H1 (cell line): Measurements from ENCODE around the gene ATP9B. TPM values are rescaled to one million over a fixed set of nuclear protein-coding genes. Genes with fewer than 3 reads are reported as not detected.

Source experiments
- CTCF ChIA-PET: fragments of 300-600 bp; sonication (Branson Sonifier 250); formaldehyde crosslinking; loops from one replicate; lab custom pipeline; 2021; ENCODE audit not compliant: partially characterized antibody; lab: Charles Lee
- POLR2A ChIA-PET: fragments of 300-600 bp; sonication (Branson Sonifier 250); formaldehyde crosslinking; loops from one replicate; lab custom pipeline; 2021; ENCODE audit warnings: inconsistent platforms; ENCODE audit not compliant: partially characterized antibody; lab: Charles Lee
- DNase-seq, 2 experiments: peaks; one replicate each; pipeline versions ENCODE4 v3.0.0 to v3.0.0-alpha.2; 2010 to 2022; ENCODE audit warnings: low spot score in 2 of 2, low read depth in 1 of 2, mixed read lengths in 1 of 2
- FAIRE-seq: peaks from 2 replicates; lab custom pipeline; 2011; peaks lifted over from hg19 to GRCh38; lab: Jason Lieb, UNC
- H2AFZ ChIP-seq: 2 replicates; pipeline ENCODE4 v1.8.1; 2012; ENCODE audit warnings: low read length, inconsistent platforms
- H2AK5ac ChIP-seq: 2 replicates; pipeline ENCODE4 v1.6.1; 2013; ENCODE audit warnings: low read depth, low read length
- H2BK120ac ChIP-seq: replicated peaks from 2 replicates; pipeline ENCODE3; 2013; ENCODE audit warnings: low read depth, low read length, inconsistent platforms
- H2BK12ac ChIP-seq: 2 replicates; pipeline ENCODE4 v1.6.1; 2013; ENCODE audit warnings: low read depth, low read length
- H2BK15ac ChIP-seq: 2 replicates; pipeline ENCODE4 v1.6.1; 2013; ENCODE audit warnings: low read length
- H2BK20ac ChIP-seq: 2 replicates; pipeline ENCODE4 v1.6.1; 2013; ENCODE audit warnings: low read length
- H2BK5ac ChIP-seq: 2 replicates; pipeline ENCODE4 v1.6.1; 2013; ENCODE audit warnings: low read depth, low read length
- H3K14ac ChIP-seq: 2 replicates; pipeline ENCODE4 v1.6.1; 2013; ENCODE audit warnings: inconsistent platforms; ENCODE audit not compliant: insufficient read length
- H3K18ac ChIP-seq: 2 replicates; pipeline ENCODE4 v1.6.1; 2013; ENCODE audit warnings: low read length; ENCODE audit errors: extremely low read depth
- H3K23ac ChIP-seq: 2 replicates; pipeline ENCODE4 v1.6.1; 2013; ENCODE audit warnings: inconsistent platforms; ENCODE audit not compliant: insufficient read length
- H3K23me2 ChIP-seq: 2 replicates; pipeline ENCODE4 v1.6.1; 2013; ENCODE audit warnings: low read depth, low read length
- H3K27ac ChIP-seq: 2 replicates; pipeline ENCODE4 v1.6.1; 2011; ENCODE audit warnings: low read depth, low read length, inconsistent platforms
- H3K27me3 ChIP-seq, 4 experiments: replicated peaks in 1 of 4; 1 replicate in 1 of 4; 2 replicates in 3 of 4; pipeline versions ENCODE4 v1.6.1 to v1.8.1; 2011 to 2013; ENCODE audit warnings: low read length in 3 of 4, mild to moderate bottlenecking in 3 of 4, inconsistent platforms in 2 of 4, mixed read lengths in 2 of 4, moderate library complexity in 1 of 4; ENCODE audit not compliant: control insufficient read depth in 3 of 4, insufficient read depth in 3 of 4; ENCODE audit errors: extremely low read depth in 1 of 4
- H3K36me3 ChIP-seq, 4 experiments: 2 replicates each; pipeline versions ENCODE4 v1.6.1 to v1.8.1; 2011 to 2013; ENCODE audit warnings: mild to moderate bottlenecking in 4 of 4, low read length in 3 of 4, moderate library complexity in 2 of 4, control low read depth in 1 of 4, inconsistent platforms in 1 of 4; ENCODE audit not compliant: insufficient read depth in 4 of 4, control insufficient read depth in 2 of 4
- H3K4ac ChIP-seq: replicated peaks from 2 replicates; pipeline ENCODE3; 2013; ENCODE audit warnings: low read length, low read depth, mixed read lengths, inconsistent platforms; ENCODE audit not compliant: insufficient read length
- H3K4me1 ChIP-seq, 4 experiments: replicated peaks in 1 of 4; 1 replicate in 1 of 4; 2 replicates in 3 of 4; pipeline versions ENCODE4 v1.6.1 to v1.8.1; 2011 to 2013; ENCODE audit warnings: low read length in 3 of 4, inconsistent platforms in 2 of 4, mixed read lengths in 1 of 4; ENCODE audit not compliant: insufficient read depth in 4 of 4, control insufficient read depth in 3 of 4
- H3K4me2 ChIP-seq, 2 experiments: 2 replicates each; pipeline versions ENCODE4 v1.6.1 to v1.8.1; 2011 to 2013; ENCODE audit warnings: low read depth in 2 of 2, low read length in 2 of 2, control low read depth in 1 of 2, inconsistent platforms in 1 of 2, mild to moderate bottlenecking in 1 of 2; ENCODE audit not compliant: insufficient read depth in 1 of 2
- H3K4me3 ChIP-seq, 4 experiments: fragments of 200-600, 300-600 bp in 1 of 4; sonication (generic), shearing (Covaris generic), sonication (Bioruptor Twin) in 1 of 4; 2 replicates each; pipeline versions ENCODE4 v1.5.1 to v1.8.1; 2011 to 2016; ENCODE audit warnings: low read length in 4 of 4, low read depth in 3 of 4, control low read depth in 2 of 4, inconsistent platforms in 2 of 4, mild to moderate bottlenecking in 2 of 4, mixed read lengths in 1 of 4, moderate library complexity in 1 of 4; ENCODE audit not compliant: insufficient read depth in 2 of 4; ENCODE audit errors: extremely low read depth in 1 of 4
- H3K56ac ChIP-seq: replicated peaks from 2 replicates; pipeline ENCODE3; 2013; ENCODE audit warnings: low read depth, mild to moderate bottlenecking, mixed read lengths, low read length, inconsistent platforms; ENCODE audit not compliant: insufficient read length
- H3K79me1 ChIP-seq: 2 replicates; pipeline ENCODE4 v1.6.1; 2013; ENCODE audit warnings: low read depth, low read length, control low read depth
- H3K79me2 ChIP-seq, 2 experiments: 2 replicates each; pipeline versions ENCODE4 v1.6.1 to v1.8.1; 2012 to 2013; ENCODE audit warnings: low read length in 2 of 2, mild to moderate bottlenecking in 2 of 2, inconsistent platforms in 1 of 2; ENCODE audit not compliant: insufficient read depth in 2 of 2, control insufficient read depth in 1 of 2
- H3K9ac ChIP-seq, 4 experiments: replicated peaks in 1 of 4; 1 replicate in 1 of 4; 2 replicates in 3 of 4; pipeline versions ENCODE4 v1.6.1 to v1.8.1; 2011 to 2013; ENCODE audit warnings: low read depth in 3 of 4, low read length in 3 of 4, control low read depth in 2 of 4, mild to moderate bottlenecking in 2 of 4, moderate library complexity in 2 of 4, inconsistent platforms in 1 of 4; ENCODE audit errors: extremely low read depth in 1 of 4
- H3K9me3 ChIP-seq, 2 experiments: 2 replicates each; pipeline versions ENCODE4 v1.6.1 to v1.8.1; 2012 to 2013; ENCODE audit warnings: mild to moderate bottlenecking in 2 of 2, moderate library complexity in 2 of 2, control low read depth in 1 of 2, inconsistent platforms in 1 of 2, low read depth in 1 of 2, low read length in 1 of 2, mixed read lengths in 1 of 2; ENCODE audit not compliant: insufficient read depth in 2 of 2
- H4K20me1 ChIP-seq, 2 experiments: replicated peaks in 1 of 2; 2 replicates each; pipeline versions ENCODE3 to v1.8.1; 2011 to 2013; ENCODE audit warnings: inconsistent platforms in 2 of 2, low read length in 2 of 2, mild to moderate bottlenecking in 1 of 2; ENCODE audit not compliant: insufficient read depth in 2 of 2, control insufficient read depth in 1 of 2
- H4K5ac ChIP-seq: 2 replicates; pipeline ENCODE4 v1.6.1; 2013; ENCODE audit warnings: low read length, low read depth, mixed read lengths, inconsistent platforms; ENCODE audit not compliant: insufficient read length
- H4K8ac ChIP-seq: 2 replicates; pipeline ENCODE4 v1.8.0; 2013; ENCODE audit warnings: mild to moderate bottlenecking, moderate library complexity, low read length, inconsistent platforms; ENCODE audit not compliant: insufficient read depth; ENCODE audit errors: extremely low read depth
- H4K91ac ChIP-seq: replicated peaks from 2 replicates; pipeline ENCODE3; 2013; ENCODE audit warnings: low read length, mixed read lengths, inconsistent platforms; ENCODE audit not compliant: insufficient read length
- ASH2L ChIP-seq: fragments of 200-600, 300-600 bp; sonication (generic); IDR thresholded peaks from one replicate; pipeline ENCODE4 v1.7.1; 2017; ENCODE audit warnings: low read length
- POU5F1 ChIP-seq: IDR thresholded peaks from 2 replicates; pipeline ENCODE4 v1.6.1; 2011; ENCODE audit warnings: low read depth, mild to moderate bottlenecking, low read length, moderate library complexity
- SIX5 ChIP-seq: IDR thresholded peaks from 2 replicates; pipeline ENCODE4 v1.6.1; 2011; ENCODE audit warnings: mild to moderate bottlenecking, low read depth, low read length
- SP1 ChIP-seq: IDR thresholded peaks from 2 replicates; pipeline ENCODE4 v1.6.1; 2011; ENCODE audit warnings: low read depth, low read length
- SP4 ChIP-seq: IDR thresholded peaks from 2 replicates; pipeline ENCODE4 v1.6.1; 2012; ENCODE audit warnings: low read length, inconsistent platforms
- TBP ChIP-seq: IDR thresholded peaks from 2 replicates; pipeline ENCODE4 v1.6.1; 2011; ENCODE audit warnings: low read depth, low read length, improper control_type of control experiment
- TCF12 ChIP-seq: IDR thresholded peaks from 2 replicates; pipeline ENCODE4 v1.6.1; 2011; ENCODE audit warnings: low read depth, mild to moderate bottlenecking, low read length
- WGBS, 2 experiments: shearing (Covaris generic) in 1 of 2; methylation state at CpG; one replicate each; pipeline versions ENCODE4 v1.1.6 to v1.1.7; 2013 to 2015; ENCODE audit warnings: low lambda C conversion rate in 2 of 2, mixed read lengths in 2 of 2, inconsistent platforms in 1 of 2, low coverage in 1 of 2, missing lambda C conversion rate in 1 of 2; ENCODE audit not compliant: insufficient replicate concordance in 2 of 2, insufficient coverage in 1 of 2, insufficient read length in 1 of 2; ENCODE audit errors: extremely low coverage in 1 of 2, missing lambda C conversion rate in 1 of 2; 5-methylcytosine and 5-hydroxymethylcytosine counted together
- polyA plus RNA-seq, 7 experiments: library from polyadenylated mRNA; depleted of rRNA in 3 of 7; stranded (reverse) in 5 of 7; unstranded in 2 of 7; fragments of >200 nt in 5 of 7; fragments of 200-250 nt in 2 of 7; gene quantifications; 1 replicate in 5 of 7; 2 replicates in 1 of 7; 4 replicates in 1 of 7; pipeline versions ENCODE4 v1.2.1 to v1.2.3, GENCODE V29; 2011 to 2013; ENCODE audit warnings: missing spikeins in 2 of 7, mixed read lengths in 2 of 7
- total RNA-seq: library from RNA; stranded (reverse); fragmentation: NEBNext Ultra II Directional; extraction: Animal tissue kit (Norgen Biotek cat#: 25700); gene quantifications from 2 replicates; pipeline ENCODE4 v1.2.1, GENCODE V29; 2021
- TF ChIP-seq, protein P1 (sequence below): IDR thresholded peaks from 2 replicates; pipeline ENCODE4 v1.6.1; 2012; ENCODE audit warnings: low read length, inconsistent platforms
- TF ChIP-seq, protein P2 (sequence below): IDR thresholded peaks from 2 replicates; pipeline ENCODE4 v1.6.1; 2011; ENCODE audit warnings: low read length, improper control_type of control experiment

Gene ATP9B
- total and polyA plus RNA-seq, 2 of the 8 experiments (the other 6 are each of a cell fraction or from before 2014, with no cell fraction given), result 15.1 to 21.7 TPM

DNA sequence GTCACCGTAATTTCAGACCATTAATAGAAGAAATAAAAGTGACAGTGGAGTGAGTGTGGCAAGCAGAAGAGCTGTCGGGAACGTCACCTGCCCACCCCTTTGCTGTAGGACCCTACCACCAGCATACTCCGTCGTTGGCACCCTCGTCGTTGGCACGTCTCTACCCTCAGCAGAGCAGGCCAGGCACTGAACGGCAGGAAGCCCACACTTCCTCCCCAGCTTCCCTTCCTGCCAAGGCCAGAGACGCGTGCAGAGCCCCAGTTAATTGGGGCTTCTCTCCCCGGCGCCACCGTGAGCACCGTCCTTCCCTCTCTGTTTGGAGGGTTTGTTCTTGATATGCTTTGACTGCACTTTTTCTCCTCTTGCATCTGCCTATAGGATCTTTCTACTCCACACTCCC is 299.5 kb downstream of the ATP9B start:
- Histone ChIP-seq H3K4me3 (no peak overlapping the region), H4K8ac (no peak overlapping the region), H3K79me1 (no peaks in the 10 kb centered on the region), H2BK12ac (no peak overlapping the region), H2BK5ac (no peak overlapping the region), H4K5ac (no peak overlapping the region), H4K20me1 (peaks cover 0 to 1% of the 10 kb centered on the region in 2 experiments), H4K91ac (no peak overlapping the region), H2AK5ac (no peak overlapping the region), H3K23me2 (no peaks in the 10 kb centered on the region), H3K23ac (no peak overlapping the region), H2AFZ (no peak overlapping the region), H3K9me3 (peaks cover 0 to 3% of the 10 kb centered on the region in 2 experiments; a peak in 1 of 4 replicates), H3K18ac (no peak overlapping the region), H2BK15ac (no peak overlapping the region), H2BK120ac (no peak overlapping the region), H3K4me2 (no peak overlapping the region), H3K4ac (no peak overlapping the region), H3K9ac (no peak overlapping the region), H3K36me3 (peaks cover 0 to under 1% (median 0%) of the 10 kb centered on the region in 4 experiments; a peak in 2 of 8 replicates), H2BK20ac (no peak overlapping the region), H3K56ac (no peak overlapping the region), H3K79me2 (no peaks in the 10 kb centered on the region), H3K27ac (no peak overlapping the region), H3K27me3 (no peaks in the 10 kb centered on the region), H3K14ac (no peak overlapping the region), H3K4me1 (no peaks in the 10 kb centered on the region)
- FAIRE-seq, result no peak
- POLR2A ChIA-PET, result no interaction called here
- CTCF ChIA-PET, result interaction anchor here (1.1 to 1.3 kb wide), 2 partner anchors 8 to 11 kb away, joined by 4 read pairs; no protein-coding TSS in a partner anchor
- 93% methylated on average over 15 of the region's 15 CpGs; no CpG with 5 or more reads in 1 of the 2 experiments for WGBS, 2 experiments
- DNase-seq, result no peak
- TF ChIP-seq, protein P1, sequence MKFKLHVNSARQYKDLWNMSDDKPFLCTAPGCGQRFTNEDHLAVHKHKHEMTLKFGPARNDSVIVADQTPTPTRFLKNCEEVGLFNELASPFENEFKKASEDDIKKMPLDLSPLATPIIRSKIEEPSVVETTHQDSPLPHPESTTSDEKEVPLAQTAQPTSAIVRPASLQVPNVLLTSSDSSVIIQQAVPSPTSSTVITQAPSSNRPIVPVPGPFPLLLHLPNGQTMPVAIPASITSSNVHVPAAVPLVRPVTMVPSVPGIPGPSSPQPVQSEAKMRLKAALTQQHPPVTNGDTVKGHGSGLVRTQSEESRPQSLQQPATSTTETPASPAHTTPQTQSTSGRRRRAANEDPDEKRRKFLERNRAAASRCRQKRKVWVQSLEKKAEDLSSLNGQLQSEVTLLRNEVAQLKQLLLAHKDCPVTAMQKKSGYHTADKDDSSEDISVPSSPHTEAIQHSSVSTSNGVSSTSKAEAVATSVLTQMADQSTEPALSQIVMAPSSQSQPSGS, result no peak
- TF ChIP-seq, protein P2, sequence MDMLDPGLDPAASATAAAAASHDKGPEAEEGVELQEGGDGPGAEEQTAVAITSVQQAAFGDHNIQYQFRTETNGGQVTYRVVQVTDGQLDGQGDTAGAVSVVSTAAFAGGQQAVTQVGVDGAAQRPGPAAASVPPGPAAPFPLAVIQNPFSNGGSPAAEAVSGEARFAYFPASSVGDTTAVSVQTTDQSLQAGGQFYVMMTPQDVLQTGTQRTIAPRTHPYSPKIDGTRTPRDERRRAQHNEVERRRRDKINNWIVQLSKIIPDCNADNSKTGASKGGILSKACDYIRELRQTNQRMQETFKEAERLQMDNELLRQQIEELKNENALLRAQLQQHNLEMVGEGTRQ, result no peak
- TF ChIP-seq TBP (no peak), SP4 (no peak), ASH2L (no peak), SP1 (no peak), TCF12 (no peak), POU5F1 (no peak), SIX5 (no peak)
